GM06990 (cell line): ENCODE measurements around the gene ARHGAP15.

Experiments used
- DNase-seq: peaks from one replicate; pipeline ENCODE4 v3.0.0-alpha.2; 2011; ENCODE audit not compliant: insufficient read length; ENCODE audit errors: extremely low read depth
- H3K27me3 ChIP-seq: replicated peaks from 2 replicates; pipeline ENCODE4 v1.6.0; 2011; ENCODE audit warnings: low read length; ENCODE audit not compliant: control insufficient read depth, insufficient read depth
- H3K36me3 ChIP-seq: 2 replicates; pipeline ENCODE4 v1.5.1; 2011; ENCODE audit warnings: low read length; ENCODE audit not compliant: control insufficient read depth, insufficient read depth
- H3K4me3 ChIP-seq: replicated peaks from 2 replicates; pipeline ENCODE4 v1.5.1; 2011; ENCODE audit warnings: low read depth, mild to moderate bottlenecking, control low read depth, low read length
- CTCF ChIP-seq: IDR thresholded peaks from 2 replicates; pipeline ENCODE4 v1.5.1; 2011; ENCODE audit warnings: low read length, control low read depth, mild to moderate bottlenecking, inconsistent platforms; ENCODE audit not compliant: insufficient read depth, poor library complexity, severe bottlenecking

ARHGAP15 gene

DNA sequence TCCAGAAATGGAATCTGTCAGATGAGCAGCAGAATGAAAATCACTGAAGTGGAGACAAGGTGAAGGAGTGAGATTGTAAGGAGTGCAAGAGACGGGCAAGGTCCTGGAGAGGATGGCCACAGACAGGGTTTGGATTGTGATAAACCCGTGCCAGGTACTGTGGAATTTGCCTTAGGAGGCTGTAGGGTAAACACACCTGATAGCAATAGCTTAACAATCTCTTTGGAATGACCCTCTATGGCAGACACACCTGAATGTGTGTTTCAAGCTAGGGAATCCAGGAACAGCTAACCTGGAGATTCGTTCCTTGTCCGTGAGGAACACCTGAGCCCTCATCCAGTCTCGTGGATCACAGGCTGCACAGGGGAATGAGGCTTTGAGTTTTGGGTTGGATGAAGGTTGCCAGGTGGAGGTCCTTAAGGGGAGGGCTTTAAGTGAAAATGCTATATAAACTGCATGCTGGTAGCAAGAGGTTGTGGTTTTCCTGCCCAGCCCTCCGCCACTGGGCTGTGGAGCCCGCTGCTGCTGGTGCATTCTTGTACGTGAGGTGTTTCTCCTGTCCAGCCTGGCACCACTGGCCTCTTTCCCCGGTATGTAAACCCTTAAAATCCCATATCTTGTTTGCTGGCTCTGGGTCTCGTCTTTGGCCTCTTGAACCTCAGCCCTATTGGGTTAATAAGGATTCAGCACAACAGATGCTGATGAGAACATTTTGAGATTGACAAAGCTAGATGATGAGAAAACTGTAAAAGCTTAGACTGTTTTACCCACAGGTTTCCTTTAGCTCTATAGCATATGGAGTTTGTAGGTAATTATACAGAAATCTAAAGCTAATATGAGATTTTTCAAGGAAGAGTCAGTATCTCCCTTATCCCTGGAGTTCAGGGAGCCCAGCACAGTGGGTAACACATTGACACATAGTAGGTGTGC lies 117.9 kb downstream of the ARHGAP15 start:
- Histone ChIP-seq H3K4me3 (no peak overlapping the region), H3K36me3 (no peaks in the 10 kb centered on the region; the same call in none of the 2 replicates), H3K27me3 (no peaks in the 10 kb centered on the region)
- TF ChIP-seq CTCF = no peak
- DNase-seq = no peak

DNA sequence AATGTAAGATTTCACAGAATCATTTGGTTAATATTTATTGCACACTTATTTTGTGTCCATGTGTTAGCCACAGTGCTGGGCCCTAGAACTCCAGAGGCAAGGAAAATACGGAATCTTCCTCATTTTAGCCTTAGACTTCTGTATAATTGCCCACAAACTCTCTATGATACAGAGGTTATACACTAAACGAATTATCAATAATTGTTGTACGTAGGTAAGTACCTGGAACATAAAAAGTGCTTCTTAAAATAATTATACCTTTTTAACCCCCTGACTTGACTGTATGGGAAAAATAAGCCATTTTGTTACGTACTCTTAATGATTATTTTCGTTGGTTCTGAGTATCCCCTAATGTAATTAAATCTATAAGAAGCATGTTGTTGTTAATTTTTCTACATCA lies 119.4 kb downstream of the ARHGAP15 start:
- Histone ChIP-seq H3K4me3 (no peak overlapping the region), H3K27me3 (no peaks in the 10 kb centered on the region), H3K36me3 (no peaks in the 10 kb centered on the region; the same call in none of the 2 replicates)
- no peak for TF ChIP-seq CTCF
- DNase-seq = no peak

- Histone ChIP-seq H3K27me3 (no peaks in the 10 kb centered on the region), H3K4me3 (no peak overlapping the region), H3K36me3 (no peaks in the 10 kb centered on the region; the same call in 1 of the 2 replicates)
- no peak for TF ChIP-seq CTCF
- DNase-seq = no peak
Observed at GRCh38 chr2:143251681-143252080, 122.5 kb downstream of the ARHGAP15 start.

GRCh38 chr2:143252138-143252907 lies 123.1 kb downstream of the ARHGAP15 start:
- Histone ChIP-seq H3K4me3 (no peak overlapping the region), H3K36me3 (no peaks in the 10 kb centered on the region), H3K27me3 (no peaks in the 10 kb centered on the region)
- TF ChIP-seq CTCF = no peak
- no peak for DNase-seq

- TF ChIP-seq CTCF = no peak
- DNase-seq = no peak
- no peak overlapping the region for H3K4me3 ChIP-seq
- H3K27me3 ChIP-seq = no peaks in the 10 kb centered on the region
- H3K36me3 ChIP-seq = no peaks in the 10 kb centered on the region
Observed at GRCh38 chr2:143254110-143254509, 124.9 kb downstream of the ARHGAP15 start.
